Right lobe of liver (tissue), 4 donors: ENCODE data around the gene RCBTB2.

ENCODE experiments used
- POLR2A ChIP-seq: fragments of 450-650 bp; IDR thresholded peaks from one replicate; pipeline ENCODE4 v1.6.1; 2017; ENCODE audit warnings: antibody characterized with exemption, mild to moderate bottlenecking
- TF ChIP-seq, protein P1 (sequence below), 4 donors: fragments of 200-600 bp in 3 of 4; fragments of 450-650 bp in 1 of 4; IDR thresholded peaks; one replicate each; pipeline versions ENCODE4 v1.5.1 to v1.8.0; 2016 to 2022; ENCODE audit warnings: antibody characterized with exemption in 4 of 4, mild to moderate bottlenecking in 2 of 4
- donor health status: DM: no; HTN: no; CAD: no.
- donor health status: DM: no; HTN: no; CAD: no.
- donor health status: DM: no; HTN: yes; CAD: no.

DNA sequence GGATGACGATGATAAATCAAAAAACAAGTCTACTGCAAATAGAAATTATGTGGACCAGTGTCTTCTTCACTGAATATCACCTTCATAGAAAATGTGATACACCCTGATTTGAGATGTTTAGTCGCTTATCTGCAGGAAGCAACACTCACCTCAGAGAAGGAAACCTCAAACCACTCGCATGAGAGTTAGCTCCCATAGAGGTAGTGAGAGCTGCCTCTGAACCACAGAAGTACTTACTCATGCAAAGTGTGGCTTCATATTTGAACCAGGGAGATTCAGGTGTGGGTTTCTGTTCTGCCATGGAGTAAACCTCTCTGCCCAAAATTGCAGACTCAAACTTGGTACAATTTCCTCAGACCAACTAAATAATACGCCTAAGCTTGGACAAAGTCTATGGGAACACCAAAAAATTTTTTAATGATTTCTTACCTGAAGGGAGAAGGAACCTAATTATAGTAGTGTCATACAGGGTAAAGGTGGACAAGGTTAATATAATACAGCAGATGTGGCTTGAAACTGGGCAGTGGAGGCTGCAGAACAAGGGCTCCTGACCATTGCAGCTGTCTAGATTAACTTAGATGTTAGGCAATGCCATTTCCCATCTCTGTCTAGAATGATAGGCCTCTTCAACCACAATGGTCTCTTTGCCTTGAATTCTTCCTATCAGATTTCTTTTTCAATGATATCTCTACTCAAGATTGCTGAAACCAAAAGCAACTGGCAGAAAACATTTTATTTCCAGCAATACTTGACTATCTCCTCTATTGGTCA lies 29.6 kb upstream of the RCBTB2 start:
- TF ChIP-seq, protein P1, sequence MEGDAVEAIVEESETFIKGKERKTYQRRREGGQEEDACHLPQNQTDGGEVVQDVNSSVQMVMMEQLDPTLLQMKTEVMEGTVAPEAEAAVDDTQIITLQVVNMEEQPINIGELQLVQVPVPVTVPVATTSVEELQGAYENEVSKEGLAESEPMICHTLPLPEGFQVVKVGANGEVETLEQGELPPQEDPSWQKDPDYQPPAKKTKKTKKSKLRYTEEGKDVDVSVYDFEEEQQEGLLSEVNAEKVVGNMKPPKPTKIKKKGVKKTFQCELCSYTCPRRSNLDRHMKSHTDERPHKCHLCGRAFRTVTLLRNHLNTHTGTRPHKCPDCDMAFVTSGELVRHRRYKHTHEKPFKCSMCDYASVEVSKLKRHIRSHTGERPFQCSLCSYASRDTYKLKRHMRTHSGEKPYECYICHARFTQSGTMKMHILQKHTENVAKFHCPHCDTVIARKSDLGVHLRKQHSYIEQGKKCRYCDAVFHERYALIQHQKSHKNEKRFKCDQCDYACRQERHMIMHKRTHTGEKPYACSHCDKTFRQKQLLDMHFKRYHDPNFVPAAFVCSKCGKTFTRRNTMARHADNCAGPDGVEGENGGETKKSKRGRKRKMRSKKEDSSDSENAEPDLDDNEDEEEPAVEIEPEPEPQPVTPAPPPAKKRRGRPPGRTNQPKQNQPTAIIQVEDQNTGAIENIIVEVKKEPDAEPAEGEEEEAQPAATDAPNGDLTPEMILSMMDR (IDR thresholded peaks at IDR 0.05), result no peak
- no peak for TF ChIP-seq POLR2A
